KBM-7 (cell line): ENCODE data around the gene CNTLN.

Experiments used
- DNase-seq: peaks from one replicate; pipeline ENCODE4 v3.0.0-alpha.2; 2015
- in situ Hi-C: fragments of 300-500 bp; cut with MboI; formaldehyde crosslinking; loops from 2 replicates; pipeline ENCODE4 v1.14.3; 2020; ENCODE audit warnings: low sequenced_read_pairs, low pct_unique_long_range_greater_than_20kb, mixed read lengths

CNTLN gene

GRCh38 chr9:17535176-17535575, 400.3 kb downstream of the CNTLN start:
- in situ Hi-C loops, result loop anchor here (25.0 kb wide), 1 partner anchor 252 kb away; no protein-coding TSS in a partner anchor
- DNase-seq, result no peak

- in situ Hi-C loops, result loop anchor here (25.0 kb wide), 1 partner anchor 251 kb away; no protein-coding TSS in a partner anchor
- no peak for DNase-seq
Measured at GRCh38 chr9:17536027-17536426, 401.2 kb downstream of the CNTLN start.

DNA sequence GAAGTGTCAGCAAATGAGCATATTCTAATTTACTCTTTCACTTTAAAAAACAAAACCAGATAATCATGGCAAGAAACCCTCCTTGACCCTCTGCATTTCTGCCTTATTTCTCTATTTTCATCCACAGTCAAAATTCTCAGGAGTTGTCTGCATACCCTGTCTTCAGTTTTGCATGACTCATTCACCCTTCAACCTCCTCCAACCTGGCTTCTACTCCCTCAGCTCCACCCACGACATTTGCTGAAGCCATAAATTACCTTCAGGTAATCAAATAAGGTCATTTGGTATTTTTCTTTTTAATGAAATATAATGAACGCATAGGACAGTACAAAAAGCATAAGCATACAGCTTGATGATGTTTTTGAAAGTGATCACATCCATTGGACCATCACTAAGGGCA, 416.2 kb downstream of the CNTLN start:
- in situ Hi-C loops, result no loop called here
- DNase-seq, result no peak
